GM19395 (cell line): ENCODE data around the gene ISYNA1.

Experiments
- ATAC-seq: cut with Tn5 transposase; IDR thresholded peaks from one replicate; pipeline ENCODE4 v1.9.1; 2021; ENCODE audit warnings: mild to moderate bottlenecking, moderate library complexity; ENCODE audit not compliant: unreplicated experiment

The ISYNA1 gene

DNA sequence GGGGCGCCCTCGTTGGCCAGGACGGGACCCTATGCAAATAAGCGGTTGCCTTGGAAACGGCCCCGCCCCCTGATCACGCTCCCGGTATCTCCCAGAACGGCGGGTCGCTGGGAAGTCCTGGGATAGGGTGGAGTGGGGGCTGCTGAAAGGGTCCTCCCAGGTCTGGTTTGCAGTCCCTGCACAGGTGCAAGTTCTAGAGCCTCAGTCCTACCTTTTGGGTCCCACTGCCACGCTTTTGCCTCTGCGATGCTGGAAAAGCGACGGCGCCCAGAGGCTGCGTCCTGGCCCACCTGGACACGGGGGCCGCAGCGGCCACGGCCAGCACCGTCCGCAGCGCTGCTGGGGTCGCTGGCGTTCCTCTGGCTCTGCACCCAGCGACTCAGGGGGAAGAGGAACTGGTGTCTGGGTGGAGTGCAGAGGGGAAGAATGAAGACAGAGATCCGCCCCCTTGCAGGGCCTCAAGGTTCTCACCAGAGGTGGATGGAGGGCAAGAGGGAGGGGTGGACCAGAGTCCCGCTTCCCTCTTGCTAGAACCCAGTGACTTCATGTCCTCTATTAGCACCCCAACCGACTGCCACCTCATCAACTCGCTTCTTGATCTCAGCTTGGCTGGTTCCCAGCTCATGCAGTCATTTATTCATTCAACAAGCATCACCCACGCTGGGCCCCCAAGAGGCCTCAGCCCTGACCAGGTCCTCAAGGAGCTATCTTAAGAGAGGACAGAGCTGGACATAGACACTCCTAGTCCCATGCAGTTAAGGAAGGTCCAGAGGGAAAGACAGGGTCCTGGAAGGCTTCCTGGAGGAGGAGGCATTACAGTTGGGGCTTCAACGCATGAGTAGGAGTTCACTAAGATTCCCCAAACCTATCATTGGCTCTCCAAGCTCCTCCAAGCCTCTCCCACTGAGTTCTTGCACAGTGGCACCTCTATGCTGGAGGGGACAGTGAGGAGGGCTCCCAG is 40.4 kb downstream of the ISYNA1 start, which contains the start of gene LRRC25:
TSS of gene LRRC25 (minus strand) at position 381 of the 961 bp plus-strand sequence. CDS start 659 bp downstream, outside the sequence.
- ATAC-seq = no peak

DNA sequence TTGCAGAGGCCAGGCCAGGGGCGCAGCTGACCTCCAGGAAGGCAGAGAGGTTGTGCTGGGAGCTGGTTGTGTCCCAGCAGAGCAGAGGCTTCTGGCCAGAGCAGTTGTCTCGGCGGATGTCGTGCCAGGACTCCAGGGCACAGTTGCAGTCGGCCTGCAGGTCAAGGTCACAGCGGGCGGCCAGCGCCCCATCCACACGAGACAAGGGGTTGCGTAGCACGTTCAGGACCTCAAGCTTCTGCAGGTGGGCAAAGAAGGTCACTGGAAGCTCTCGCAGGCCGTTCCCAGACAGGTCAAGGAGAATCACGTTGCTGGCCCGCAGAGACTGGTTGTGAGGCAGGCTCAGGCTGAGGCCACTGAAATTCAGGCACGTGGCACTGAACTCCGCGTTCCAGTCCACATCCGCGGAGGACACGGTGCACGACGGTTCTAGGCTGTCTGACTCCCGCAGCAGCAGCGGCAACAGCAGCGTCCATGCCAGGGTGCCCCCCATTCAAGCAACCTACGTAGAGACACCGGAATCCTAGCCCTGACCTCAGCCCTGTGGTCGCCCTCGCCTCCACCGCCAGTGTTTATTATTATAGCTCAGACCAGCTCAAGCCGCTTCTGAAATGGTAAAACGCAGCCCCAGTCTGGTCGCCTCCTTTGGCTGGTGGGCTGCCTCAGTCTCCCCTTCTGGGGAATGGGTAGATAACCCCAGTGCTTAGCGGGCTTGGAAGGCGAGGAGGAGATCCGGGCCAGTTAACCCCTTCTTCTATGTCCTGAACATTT is 41.3 kb downstream of the ISYNA1 start:
- no peak for ATAC-seq

DNA sequence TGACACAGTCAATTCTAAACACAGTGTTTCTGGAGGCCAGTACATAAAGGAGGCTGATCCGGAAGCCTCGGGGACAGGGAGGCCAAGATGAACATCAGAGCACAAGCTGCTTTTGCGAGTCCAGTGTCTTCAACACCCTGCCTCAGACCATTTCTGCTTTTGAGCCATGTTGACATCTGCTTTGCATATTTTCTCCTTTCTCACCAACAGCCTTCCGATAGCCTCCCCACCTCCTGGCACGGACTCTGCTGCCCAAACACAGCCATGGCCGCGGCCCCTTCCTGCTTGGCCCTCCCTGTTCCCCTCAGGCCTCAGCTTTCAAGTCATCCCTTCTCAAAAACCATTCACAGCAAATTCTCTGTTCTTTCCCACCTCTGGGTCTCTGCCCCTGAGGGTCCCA is 44.1 kb downstream of the ISYNA1 start:
- ATAC-seq = no peak

DNA sequence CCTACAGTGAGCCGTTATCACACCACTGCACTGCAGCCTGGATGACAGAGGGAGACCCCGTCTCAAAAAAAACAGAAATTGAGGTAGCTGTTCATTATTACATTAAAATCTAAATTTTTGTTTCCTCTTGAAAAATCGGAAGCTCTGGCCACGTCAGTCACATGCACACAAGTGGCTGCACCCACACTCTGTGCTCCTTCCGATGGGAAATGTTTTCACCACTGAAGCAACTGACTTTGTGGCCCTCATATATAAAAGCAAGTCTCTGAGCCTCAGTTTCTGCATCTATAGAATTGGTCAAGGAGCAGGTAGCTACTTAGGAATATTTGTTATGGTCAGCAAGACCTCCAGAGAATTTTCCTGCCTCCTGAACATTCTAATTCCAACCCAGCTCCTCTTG is 45.0 kb downstream of the ISYNA1 start:
- no peak for ATAC-seq

DNA sequence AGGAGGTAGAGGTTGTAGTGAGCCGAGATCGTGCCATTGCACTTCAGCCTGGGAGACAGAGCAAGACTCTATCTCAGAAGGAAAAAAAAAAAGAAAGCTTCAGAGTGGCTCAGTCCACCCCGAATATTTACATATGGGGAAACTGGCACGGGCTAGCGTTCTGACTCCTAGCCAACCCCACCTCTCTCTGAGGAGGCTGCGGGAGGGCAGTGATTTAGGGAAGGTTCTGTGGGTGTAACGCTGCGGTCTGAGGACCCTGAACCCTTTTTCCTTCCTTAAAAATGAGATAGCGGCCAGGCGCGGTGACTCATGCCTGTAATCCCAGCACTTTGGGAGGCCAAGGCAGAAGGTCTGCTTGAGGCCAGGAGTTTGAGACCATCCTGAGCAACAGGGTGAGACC is 45.5 kb downstream of the ISYNA1 start:
- ATAC-seq = no peak

DNA sequence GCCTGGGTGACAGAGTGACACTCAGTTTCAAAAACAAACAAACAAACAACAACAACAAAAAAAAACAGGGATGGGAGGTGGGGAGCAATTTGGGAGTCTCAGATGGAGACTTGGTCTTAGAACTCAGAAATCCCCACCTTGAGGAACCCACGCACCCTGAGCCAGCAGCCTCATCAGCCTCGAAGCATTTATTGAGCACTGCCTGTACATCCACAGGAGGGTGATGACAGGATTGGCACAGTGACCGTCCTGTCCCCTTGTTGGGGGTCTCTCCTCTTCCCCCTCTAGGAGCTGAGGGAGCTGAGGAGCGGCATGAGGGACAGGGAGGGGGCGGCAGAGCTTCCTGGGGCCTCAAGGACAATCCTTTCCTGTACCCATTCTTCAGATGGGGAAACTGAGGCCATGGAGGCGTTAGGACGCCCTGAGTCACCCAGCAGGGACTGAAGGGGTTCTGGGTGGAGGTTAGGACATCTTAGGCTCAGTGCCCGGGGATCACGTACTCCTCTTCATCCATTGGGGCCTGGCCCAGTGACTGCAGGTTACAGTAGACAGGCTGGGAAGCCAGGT is 46.3 kb downstream of the ISYNA1 start:
- no peak for ATAC-seq

DNA sequence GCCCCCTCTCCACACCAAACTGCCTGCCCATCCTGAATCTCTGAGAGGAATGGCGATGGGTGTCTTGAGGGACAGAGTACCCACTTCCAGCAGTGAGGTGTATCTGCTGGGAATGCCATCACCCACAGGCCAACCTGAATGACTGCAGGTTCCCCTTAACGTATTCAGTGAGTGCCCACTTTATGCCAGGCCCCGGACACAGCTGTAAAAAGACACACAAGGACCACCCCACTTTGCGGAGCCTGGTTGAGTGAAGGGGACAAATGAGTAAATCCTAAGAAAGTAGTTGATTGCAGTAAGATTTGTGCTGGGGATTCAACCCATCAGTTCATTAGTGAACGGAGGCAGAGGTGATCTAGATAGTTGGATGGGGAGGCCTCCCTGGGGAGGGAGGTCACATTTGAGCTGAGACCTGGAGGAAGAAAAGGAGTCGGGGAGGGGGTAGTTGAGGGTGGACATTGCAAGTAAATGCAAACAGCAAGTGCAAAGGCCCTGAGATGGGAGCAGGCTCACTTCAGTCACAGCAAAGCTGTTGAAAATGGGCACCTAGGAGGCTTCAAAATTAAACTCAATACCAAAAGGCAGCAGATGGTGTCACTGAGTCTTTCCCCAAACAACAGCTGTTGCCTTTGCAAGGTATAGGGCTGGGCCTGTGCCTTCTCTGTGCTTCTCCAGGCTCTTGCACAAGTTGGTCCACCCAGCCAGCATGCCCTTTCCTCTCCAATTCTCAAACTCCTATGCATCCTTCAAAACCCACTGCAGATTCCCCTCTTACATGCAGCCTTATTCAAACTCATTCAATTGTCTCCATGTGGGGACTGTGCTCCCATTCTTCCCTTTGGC is 47.6 kb downstream of the ISYNA1 start:
- no peak for ATAC-seq

DNA sequence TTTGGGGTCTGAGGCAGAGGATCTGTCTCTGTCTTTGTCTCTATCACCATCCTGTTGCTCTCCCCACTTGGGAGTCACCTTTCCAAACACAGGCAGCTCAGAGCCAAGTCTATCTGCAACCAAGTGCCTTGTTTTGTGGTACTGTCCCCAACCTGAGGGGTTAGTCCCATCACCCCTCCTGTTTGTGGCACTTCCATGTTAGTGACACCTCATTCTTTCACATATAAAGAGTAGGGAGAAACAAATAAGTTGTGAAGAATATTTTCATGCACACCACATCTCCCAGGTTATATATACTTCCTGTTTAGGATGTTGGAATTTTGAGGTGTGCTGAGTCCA is 48.2 kb downstream of the ISYNA1 start:
- ATAC-seq = no peak

DNA sequence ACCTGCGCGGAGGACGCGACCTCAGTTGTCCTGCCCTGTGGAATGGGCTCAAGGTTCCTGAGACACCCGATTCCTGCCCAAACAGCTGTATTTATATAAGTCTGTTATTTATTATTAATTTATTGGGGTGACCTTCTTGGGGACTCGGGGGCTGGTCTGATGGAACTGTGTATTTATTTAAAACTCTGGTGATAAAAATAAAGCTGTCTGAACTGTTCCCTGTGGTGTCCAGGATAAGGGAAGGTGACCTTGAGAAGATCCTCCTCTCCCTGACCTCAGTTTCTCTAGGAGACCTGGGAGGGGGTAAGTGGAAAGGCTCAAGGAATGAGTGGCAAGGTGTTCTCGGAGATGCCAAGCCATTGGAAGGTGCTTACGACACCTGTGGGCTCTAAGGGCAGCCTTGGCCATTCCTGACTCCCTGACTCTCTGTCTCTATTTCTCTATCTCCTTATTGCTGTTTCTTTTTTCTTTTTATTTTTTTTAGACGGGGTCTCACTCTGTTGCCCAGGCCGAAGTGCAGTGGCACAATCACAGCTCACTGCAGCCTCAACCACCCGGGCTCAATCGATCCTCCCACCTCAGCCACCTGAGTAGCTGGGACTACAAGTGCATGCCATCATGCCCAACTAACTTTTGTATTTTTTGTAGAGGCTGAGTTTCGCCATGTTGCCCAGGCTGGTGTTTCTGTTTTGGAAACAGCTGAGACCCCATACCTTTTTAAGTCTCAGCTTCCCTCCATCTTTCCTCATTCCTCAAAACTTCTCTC is 48.8 kb downstream of the ISYNA1 start:
- ATAC-seq = no peak

DNA sequence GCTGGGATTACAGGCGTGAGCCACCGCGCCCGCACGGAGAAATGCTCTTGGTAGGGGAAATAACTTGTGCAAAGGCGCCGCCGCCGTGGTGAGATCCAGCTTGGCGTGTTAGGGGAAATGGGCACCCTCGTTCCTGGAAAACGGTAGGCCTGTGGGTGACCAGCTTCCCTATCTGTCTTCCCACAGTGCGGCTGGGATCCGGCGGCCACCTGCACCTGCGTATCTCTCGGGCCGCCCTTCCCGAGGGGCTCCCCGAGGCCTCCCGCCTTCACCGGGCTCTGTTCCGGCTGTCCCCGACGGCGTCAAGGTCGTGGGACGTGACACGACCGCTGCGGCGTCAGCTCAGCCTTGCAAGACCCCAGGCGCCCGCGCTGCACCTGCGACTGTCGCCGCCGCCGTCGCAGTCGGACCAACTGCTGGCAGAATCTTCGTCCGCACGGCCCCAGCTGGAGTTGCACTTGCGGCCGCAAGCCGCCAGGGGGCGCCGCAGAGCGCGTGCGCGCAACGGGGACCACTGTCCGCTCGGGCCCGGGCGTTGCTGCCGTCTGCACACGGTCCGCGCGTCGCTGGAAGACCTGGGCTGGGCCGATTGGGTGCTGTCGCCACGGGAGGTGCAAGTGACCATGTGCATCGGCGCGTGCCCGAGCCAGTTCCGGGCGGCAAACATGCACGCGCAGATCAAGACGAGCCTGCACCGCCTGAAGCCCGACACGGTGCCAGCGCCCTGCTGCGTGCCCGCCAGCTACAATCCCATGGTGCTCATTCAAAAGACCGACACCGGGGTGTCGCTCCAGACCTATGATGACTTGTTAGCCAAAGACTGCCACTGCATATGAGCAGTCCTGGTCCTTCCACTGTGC is 49.6 kb downstream of the ISYNA1 start:
- ATAC-seq = peak; percentile 58

DNA sequence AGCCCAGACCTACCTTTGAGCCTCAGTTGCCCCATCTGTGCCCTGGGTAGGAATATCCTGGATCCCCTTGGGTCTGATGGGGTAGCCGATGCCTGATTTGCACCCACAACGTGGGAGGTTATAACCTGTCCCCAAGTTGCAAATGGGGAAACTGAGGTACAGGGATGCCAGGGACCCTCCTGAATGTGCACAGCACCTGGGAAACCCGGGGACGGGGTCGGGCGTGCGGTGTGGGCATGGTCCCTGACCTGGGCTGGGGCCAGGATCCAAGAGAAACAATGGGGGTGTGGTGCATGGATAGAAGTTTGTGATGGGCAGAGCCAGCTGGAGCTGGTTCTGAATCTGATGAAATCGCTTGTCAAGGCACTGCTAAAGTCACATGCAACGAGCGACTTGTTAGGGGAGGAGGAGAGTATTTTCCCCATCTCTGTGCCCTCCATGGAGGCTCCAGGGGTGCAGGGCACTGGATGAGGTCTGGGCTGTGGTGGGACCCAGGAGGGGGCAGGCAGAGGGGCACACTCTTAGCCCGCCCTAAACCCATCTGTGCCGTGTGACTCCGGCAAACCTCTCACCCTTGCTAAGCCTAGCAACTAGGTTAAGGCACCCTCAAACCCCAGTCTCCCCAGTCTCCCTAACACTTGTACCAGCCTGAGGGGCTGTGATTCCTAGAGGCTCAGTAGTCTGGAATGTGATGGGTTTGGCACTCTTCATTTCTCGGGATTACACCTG is 51.2 kb downstream of the ISYNA1 start:
- ATAC-seq = no peak

DNA sequence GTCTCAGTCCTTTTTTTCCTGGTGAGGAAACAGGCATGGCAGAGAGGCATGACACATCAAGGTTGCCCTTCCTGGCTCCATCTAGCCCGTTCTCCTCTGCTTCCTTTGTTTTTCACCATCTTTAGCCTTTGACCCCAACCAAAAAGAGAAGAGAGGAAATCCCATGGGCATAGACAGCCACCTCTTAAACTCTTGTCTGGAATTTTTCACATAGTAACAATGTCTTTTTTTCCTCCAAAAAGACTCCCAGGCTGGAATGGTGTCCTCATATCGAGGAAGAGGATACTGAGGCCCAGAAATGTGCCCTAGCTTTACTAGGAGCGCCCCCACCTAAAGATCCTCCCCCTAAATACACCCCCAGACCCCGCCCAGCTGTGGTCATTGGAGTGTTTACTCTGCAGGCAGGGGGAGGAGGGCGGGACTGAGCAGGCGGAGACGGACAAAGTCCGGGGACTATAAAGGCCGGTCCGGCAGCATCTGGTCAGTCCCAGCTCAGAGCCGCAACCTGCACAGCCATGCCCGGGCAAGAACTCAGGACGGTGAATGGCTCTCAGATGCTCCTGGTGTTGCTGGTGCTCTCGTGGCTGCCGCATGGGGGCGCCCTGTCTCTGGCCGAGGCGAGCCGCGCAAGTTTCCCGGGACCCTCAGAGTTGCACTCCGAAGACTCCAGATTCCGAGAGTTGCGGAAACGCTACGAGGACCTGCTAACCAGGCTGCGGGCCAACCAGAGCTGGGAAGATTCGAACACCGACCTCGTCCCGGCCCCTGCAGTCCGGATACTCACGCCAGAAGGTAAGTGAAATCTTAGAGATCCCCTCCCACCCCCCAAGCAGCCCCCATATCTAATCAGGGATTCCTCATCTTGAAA is 52.0 kb downstream of the ISYNA1 start, which contains the start of gene GDF15:
TSS of gene GDF15 (plus strand) at position 484 of the 868 bp plus-strand sequence. CDS start at position 516, 32 bp downstream.
- no peak for ATAC-seq

DNA sequence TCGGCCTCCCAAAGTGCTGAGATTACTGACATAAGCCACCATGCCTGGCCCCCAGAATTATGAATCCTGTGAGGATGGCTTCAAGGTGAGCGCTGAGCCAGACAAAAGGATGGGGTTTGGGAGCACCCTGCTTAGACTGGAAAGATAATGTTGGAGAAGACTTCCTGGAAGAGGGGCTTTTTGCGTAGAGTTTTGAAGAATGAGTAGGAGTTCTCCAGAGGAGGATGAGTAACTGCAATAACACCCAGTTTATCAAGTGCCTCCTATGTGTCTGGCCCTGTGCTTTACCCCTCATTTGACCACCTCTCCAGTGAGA is 52.6 kb downstream of the ISYNA1 start:
- ATAC-seq = no peak

DNA sequence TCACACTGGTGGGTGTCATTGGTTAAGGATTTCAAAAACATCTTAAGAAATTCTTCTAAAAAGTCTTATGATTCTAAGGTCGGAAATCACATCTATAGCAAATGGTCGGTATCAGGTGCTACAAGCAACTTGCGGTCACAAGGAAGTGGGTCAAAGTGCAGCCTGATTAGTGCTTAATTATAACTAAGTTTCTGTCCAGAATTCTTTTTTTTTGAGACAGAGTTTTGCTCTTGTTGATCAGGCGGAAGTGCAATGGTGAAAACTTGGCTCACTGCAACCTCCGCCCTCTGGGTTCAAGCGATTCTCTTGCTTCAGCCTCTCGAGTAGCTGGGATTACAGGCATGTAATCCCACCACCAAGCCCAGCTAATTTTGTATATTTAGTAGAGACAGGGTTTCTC is 53.2 kb downstream of the ISYNA1 start:
- no peak for ATAC-seq
